HG02610 (cell line): ENCODE measurements around the gene WIPI1.
A peak's percentile ranks its signal among the peaks of the same experiment; 100 is the strongest.
"Not testable (repeated sequence)": the region's sequence is repeated elsewhere in the genome, so short reads cannot be mapped to it uniquely, and the experiment has no call there.

ENCODE experiments used
- ATAC-seq: cut with Tn5 transposase; IDR thresholded peaks from one replicate; pipeline ENCODE4 v1.9.1; 2021; ENCODE audit warnings: mild to moderate bottlenecking, moderate library complexity; ENCODE audit not compliant: unreplicated experiment

The WIPI1 gene

GRCh38 chr17:68457168-68457538 is at the start of gene WIPI1:
TSS of gene WIPI1 (minus strand) at chr17:68457496. CDS start at chr17:68457421, 75 bp downstream.
- ATAC-seq, result peak; percentile 13

- ATAC-seq, result no peak
Measured at GRCh38 chr17:68505951-68506350, 48.7 kb upstream of the WIPI1 start.

- no peak for ATAC-seq
Measured at GRCh38 chr17:68501074-68501473, 43.8 kb upstream of the WIPI1 start.

- no peak for ATAC-seq
Measured at GRCh38 chr17:68499587-68499986, 42.3 kb upstream of the WIPI1 start.

- peak; percentile 16 for ATAC-seq
Measured at GRCh38 chr17:68498479-68499326, 41.4 kb upstream of the WIPI1 start.

- peak; percentile 95 for ATAC-seq
Measured at GRCh38 chr17:68497885-68498319, 40.6 kb upstream of the WIPI1 start.

- no peak for ATAC-seq
Measured at GRCh38 chr17:68495081-68495480, 37.8 kb upstream of the WIPI1 start.

GRCh38 chr17:68492394-68493054 is 35.2 kb upstream of the WIPI1 start:
- ATAC-seq, result not testable (repeated sequence)

GRCh38 chr17:68491381-68492231 is 34.3 kb upstream of the WIPI1 start:
- no peak for ATAC-seq

- no peak for ATAC-seq
Measured at GRCh38 chr17:68489919-68490318, 32.6 kb upstream of the WIPI1 start.

- ATAC-seq, result no peak
Measured at GRCh38 chr17:68484458-68484857, 27.2 kb upstream of the WIPI1 start.

- no peak for ATAC-seq
Measured at GRCh38 chr17:68482576-68483041, 25.3 kb upstream of the WIPI1 start.

GRCh38 chr17:68480885-68481284 is 23.6 kb upstream of the WIPI1 start:
- no peak for ATAC-seq

GRCh38 chr17:68470961-68471360 is 13.7 kb upstream of the WIPI1 start:
- no peak for ATAC-seq

GRCh38 chr17:68468788-68469187 is 11.5 kb upstream of the WIPI1 start:
- ATAC-seq, result no peak

GRCh38 chr17:68468334-68468733 is 11.0 kb upstream of the WIPI1 start:
- no peak for ATAC-seq

GRCh38 chr17:68463211-68464019 is 6.1 kb upstream of the WIPI1 start:
- no peak for ATAC-seq

GRCh38 chr17:68462381-68463210 is 5.3 kb upstream of the WIPI1 start:
- ATAC-seq, result peak; percentile 43

- ATAC-seq, result no peak
Measured at GRCh38 chr17:68461589-68461988, 4.3 kb upstream of the WIPI1 start.
